GM19324 (cell line): ENCODE measurements around the gene ZNF862.

Source experiments
- ATAC-seq: cut with Tn5 transposase; IDR thresholded peaks from one replicate; pipeline ENCODE4 v1.9.1; 2021; ENCODE audit warnings: mild to moderate bottlenecking, moderate library complexity; ENCODE audit not compliant: unreplicated experiment, low FRiP score

Gene ZNF862

DNA sequence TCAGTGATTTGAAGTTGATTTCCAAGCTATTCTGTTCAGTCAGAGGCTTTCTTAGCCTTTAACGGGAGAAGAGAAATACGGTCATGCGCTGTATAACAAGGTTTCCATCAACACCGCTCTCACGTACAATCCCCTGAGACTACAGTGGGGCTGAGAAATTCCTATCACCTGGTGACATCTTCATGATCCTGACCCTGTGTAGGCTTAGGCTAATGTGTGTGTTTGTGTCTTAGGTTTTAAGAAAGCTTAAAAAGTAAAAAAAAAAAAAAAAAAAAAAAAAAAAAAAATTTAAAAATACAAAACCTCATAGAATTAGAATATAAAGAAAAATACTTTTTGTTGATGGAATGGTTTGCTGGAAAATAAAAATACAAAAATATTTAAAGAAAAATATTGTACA lies 1.8 kb downstream of the ZNF862 start:
- no peak for ATAC-seq

GRCh38 chr7:149843566-149843965 lies 5.4 kb downstream of the ZNF862 start:
- ATAC-seq, result no peak

GRCh38 chr7:149844445-149844844 lies 6.3 kb downstream of the ZNF862 start:
- ATAC-seq, result no peak

DNA sequence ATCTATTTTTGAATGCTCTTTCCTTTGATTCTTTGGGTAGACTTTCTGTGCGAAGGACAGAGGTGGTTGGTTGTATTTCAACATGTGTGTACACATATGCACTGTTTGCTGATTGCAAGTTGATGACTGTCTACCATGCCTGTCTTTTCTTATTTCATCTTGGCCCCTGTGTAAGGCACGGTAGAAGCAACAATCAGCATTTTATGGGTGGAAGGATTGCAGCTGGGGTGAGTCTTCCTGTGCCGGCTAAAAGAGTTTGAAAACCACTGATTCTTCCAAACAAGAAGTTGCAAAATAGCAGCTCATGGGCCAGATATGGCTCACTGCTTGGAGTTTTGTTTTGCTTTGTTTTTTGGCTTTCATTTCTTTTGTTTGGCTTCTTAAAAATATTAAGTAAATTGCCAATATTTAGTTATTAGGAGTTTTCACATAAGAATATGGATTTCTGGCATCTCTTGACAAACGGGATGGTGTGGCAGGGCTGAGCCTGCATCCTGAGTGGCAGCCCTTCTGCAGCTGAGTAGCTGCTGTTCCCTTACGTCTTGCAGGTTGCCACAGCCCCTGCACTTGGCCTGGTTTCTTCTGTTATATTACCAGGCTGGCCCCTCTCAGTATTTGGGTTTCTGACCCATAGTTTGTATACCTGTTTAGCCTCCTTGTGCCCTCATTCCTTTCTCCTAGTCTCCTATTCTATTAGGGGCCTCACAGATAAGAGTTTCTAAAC lies 7.2 kb downstream of the ZNF862 start:
- no peak for ATAC-seq

- no peak for ATAC-seq
Observed at GRCh38 chr7:149846021-149846420, 7.8 kb downstream of the ZNF862 start.

DNA sequence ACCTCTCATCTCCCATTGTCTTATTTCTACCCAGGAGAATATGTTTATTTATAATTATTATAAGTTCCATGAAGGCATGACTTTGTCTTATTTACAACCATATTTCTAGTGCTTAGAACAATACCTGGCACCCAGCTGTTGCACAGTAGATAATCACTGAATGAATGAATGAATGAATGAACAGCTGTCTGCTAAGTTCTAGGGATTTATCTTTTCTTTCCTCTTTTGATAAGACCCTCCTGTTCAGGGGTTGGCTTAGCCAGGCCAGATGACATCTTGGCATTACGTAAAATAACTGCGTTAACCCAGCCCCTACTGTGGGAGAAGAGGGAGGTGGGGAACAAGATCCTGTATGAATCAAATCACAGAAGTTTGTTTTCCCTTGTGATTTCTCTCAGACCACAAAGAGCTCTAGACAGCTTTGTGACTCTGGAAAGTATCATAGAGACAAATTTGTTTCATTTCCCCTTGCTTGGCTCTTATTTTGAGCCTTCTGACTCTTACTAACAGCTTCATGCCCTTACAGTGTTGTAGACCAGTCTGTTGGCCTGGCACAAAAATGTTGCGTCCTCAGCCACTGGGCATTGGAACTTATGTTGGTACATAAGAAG lies 8.4 kb downstream of the ZNF862 start:
- no peak for ATAC-seq

- no peak for ATAC-seq
Observed at GRCh38 chr7:149849174-149849573, 11.0 kb downstream of the ZNF862 start.

- no peak for ATAC-seq
Observed at GRCh38 chr7:149850007-149850594, 11.9 kb downstream of the ZNF862 start.

DNA sequence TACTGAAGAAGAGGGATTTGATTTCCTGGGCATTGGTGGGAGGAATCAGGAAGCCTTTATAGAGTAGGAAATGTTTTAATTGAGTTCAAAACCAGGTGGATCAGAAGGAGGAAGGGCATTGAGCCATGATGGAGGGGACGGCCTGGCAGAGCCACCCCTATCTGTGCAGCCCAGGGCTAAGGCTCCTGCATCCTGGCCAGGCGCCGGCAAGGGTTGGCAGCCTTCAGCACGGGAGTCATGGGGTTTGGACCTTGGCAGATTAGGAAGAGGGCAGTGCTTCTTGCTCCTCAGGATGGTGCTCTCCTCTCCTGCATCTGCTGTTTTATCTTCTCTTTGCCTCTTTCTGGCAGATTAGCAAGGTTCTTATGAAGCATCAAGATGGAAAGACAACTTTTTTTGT lies 12.5 kb downstream of the ZNF862 start:
- ATAC-seq, result no peak

DNA sequence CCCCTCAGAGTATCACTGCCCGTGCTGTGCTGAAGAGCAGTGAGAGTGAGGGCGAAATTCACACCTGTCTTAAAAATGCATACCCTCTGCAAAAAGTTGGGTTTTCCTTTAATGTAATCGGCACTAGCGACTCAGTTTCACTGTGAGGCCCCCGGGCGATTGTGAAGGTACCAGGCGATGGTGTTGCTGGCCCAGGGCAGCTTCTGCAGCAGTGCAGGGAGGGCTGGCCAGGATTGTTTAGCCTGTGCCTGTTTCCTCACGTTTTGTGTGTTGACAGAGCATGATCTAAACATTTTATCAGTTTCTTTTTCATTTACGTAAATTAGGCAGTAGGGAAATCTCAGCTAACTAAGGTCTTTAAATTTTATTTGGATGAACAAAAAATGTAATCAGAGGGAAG lies 13.3 kb downstream of the ZNF862 start:
- ATAC-seq, result no peak

DNA sequence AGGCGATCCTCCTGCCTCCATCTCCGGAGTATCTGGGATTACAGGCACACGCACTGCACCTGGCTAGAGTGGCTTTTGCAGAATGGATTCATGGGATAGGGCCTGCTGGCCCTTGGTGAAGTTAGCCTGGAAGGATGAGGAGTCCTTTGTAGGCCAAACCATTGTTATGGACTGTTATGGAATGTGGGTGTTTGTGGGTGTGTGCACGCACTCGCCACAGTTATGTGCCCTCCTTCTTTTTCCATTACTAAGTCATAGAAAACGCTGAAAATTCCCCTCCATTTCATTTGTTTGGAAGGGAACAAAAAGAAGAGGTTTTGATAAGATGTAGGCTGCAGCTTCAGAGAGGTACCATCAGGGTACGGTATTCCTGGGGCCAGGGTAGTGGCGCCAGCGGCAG lies 15.0 kb downstream of the ZNF862 start:
- ATAC-seq, result no peak

DNA sequence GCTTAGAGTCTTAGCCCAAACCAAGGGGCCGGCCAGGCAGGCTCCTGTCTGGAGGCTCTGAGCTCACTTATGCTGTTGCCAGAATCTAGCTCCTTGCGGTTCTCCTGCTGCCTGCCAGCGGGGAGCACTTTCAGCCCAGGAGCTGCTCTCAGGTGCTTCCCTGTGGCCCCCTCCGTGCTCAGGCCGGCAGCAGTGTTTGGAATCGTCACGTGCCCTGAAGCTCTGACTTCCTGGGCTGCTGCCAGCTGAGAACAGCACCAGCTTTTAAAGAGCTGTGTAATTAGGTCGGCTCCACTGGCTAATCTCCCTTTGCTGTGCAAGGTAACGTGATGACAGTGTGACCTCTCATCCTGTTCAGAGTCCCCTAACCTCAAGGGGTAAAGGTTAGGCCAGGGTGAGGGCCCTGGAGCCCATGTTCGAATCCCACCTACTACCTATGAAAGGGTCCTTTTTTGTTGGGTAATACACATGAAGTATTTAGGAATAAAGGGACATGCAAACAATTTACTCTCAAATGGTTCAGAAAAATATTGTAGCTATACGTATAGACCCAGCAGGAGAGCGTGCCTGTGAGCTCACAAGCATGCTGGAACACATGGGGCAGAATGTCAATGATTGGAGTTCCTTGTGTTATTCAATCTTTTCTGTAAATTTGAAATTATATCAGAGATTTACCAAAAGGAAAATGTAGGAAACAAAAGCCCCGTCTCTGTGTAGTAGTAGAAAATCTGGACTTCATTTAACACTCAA lies 16.6 kb downstream of the ZNF862 start:
- ATAC-seq, result no peak

- ATAC-seq, result no peak
Observed at GRCh38 chr7:149855361-149856305, 17.5 kb downstream of the ZNF862 start.

- no peak for ATAC-seq
Observed at GRCh38 chr7:149856583-149856982, 18.4 kb downstream of the ZNF862 start.

DNA sequence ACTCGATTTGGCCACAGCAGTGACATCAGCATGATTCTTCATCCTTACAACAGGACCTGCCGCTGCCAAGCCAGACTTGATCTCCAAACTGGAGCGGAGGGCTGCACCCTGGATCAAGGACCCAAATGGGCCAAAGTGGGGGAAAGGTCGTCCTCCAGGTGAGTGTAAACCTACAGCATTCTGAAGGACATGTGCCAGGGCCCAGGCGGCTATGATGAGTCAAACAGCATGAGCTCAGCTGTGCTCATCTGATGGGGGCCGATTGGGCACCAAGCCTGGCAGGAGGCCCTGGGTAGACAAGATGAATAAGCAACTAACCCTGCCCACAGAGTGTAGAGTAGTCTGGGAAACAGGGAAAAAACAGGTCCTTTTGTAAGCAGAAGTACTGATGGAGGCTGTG lies 21.2 kb downstream of the ZNF862 start:
- no peak for ATAC-seq

DNA sequence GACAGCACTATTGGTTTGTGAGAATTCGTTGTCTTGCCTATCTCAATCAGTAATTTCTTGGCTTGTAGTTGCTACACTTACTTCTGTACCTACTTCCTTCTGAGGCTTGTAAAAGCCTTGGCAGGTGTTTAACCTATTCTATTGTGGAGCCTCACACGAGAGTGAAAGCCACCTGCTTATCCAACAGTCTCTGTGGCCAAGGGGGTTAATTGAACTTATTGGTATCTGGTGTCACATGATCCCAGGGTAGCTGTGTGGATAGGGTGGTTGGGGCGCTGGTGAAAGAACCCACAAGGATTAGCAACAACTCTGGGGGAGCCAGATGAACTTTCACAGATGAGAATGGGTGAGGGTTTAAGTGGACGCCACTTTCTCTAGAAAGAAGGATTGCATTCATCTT lies 21.7 kb downstream of the ZNF862 start:
- no peak for ATAC-seq

GRCh38 chr7:149860821-149861727 lies 22.9 kb downstream of the ZNF862 start:
- no peak for ATAC-seq

GRCh38 chr7:149861728-149862045 lies 23.5 kb downstream of the ZNF862 start:
- ATAC-seq, result no peak

DNA sequence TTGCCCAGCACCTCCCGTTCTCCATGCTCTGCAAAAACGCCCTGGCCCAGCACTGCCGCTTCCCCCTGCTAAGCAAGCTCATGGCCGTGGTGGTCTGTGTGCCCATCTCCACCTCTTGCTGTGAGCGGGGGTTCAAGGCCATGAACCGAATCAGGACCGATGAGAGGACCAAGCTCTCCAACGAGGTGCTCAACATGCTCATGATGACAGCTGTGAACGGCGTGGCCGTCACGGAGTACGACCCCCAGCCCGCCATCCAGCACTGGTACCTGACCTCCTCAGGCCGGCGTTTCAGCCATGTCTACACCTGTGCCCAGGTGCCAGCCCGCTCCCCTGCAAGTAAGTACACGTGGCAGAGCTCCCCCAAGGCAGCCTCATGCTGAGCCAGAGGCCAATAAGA lies 24.0 kb downstream of the ZNF862 start:
- ATAC-seq, result no peak
